CD1c-positive myeloid dendritic cell (primary cell): ENCODE results near the gene DGKZ.
"Not testable (repeated sequence)": the region's sequence is repeated elsewhere in the genome, so short reads cannot be mapped to it uniquely, and the experiment has no call there.

Experiments used
- DNase-seq: peaks from one replicate; pipeline ENCODE4 v3.0.0-alpha.2; 2016; ENCODE audit errors: extremely low spot score

Gene DGKZ, protein sequence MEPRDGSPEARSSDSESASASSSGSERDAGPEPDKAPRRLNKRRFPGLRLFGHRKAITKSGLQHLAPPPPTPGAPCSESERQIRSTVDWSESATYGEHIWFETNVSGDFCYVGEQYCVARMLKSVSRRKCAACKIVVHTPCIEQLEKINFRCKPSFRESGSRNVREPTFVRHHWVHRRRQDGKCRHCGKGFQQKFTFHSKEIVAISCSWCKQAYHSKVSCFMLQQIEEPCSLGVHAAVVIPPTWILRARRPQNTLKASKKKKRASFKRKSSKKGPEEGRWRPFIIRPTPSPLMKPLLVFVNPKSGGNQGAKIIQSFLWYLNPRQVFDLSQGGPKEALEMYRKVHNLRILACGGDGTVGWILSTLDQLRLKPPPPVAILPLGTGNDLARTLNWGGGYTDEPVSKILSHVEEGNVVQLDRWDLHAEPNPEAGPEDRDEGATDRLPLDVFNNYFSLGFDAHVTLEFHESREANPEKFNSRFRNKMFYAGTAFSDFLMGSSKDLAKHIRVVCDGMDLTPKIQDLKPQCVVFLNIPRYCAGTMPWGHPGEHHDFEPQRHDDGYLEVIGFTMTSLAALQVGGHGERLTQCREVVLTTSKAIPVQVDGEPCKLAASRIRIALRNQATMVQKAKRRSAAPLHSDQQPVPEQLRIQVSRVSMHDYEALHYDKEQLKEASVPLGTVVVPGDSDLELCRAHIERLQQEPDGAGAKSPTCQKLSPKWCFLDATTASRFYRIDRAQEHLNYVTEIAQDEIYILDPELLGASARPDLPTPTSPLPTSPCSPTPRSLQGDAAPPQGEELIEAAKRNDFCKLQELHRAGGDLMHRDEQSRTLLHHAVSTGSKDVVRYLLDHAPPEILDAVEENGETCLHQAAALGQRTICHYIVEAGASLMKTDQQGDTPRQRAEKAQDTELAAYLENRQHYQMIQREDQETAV

DNA sequence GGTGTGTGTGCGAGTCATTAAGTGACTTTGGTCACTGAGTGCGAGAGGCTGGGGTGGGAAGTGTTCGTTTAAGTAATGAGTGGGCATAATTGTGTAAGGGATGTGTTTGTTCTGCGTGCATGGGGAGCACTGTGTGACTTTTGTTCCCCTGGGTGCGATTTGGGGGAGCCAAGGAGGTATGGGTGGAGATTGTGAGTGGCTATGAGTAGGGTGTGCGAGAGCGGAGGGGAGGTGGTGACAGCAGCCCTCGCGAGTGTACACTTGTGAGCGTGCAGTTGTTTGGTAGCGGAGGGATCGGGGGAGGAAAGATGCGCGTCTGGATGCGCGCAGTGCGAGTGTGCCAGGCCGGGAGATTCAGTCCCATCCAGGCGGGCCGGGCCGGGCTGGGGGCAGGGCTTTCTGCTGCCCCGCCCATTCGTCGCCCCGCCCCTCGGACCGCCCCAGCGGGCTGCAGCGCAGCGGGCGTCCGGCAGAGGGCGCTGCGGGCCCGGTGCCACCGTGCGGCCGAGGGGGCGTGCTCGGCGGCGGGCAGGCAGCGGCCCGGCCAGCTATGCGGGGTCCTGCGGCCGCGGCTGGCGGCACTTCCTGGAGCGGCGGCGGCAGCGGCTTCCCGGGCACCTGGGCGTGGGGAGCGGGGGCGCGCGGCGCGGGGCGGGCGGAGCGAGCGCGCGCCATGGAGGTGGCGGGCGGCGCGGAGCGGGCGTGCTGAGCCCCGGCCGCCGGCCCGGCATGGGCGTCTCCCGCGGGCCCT lies at the start of gene DGKZ:
DGKZ (plus strand) TSS at position 578 of the 751 bp plus-strand sequence. CDS start 197 bp downstream, outside the sequence.
- peak; percentile 96 for DNase-seq

- DNase-seq: peak; percentile 35
These were observed 48.4 kb upstream of the DGKZ start for GRCh38 chr11:46298699-46299433.

DNA sequence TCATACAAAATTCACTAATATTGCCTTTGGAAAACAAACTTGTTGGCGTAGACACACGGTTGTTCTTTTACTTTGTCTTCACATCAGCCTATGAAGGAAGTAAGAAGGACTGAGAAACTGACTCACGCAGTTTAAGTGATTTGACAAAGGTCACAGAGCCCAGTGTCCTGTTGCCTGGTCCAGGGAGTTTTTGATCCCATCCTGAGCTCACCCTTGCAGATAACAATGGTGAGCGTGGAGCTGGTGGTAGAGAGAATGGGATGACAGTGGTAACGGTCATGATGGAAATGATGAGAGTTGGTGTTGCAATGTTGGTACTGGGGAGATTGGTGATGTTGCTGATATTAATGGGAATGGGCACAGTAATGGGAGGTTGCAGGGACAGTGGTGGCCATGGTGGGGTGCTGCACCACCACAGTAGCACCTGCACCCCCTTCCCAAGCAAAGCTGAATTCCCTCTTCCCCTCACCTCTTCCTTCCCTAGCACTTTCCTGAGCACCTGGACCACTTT lies 47.8 kb upstream of the DGKZ start:
- DNase-seq: no peak

DNA sequence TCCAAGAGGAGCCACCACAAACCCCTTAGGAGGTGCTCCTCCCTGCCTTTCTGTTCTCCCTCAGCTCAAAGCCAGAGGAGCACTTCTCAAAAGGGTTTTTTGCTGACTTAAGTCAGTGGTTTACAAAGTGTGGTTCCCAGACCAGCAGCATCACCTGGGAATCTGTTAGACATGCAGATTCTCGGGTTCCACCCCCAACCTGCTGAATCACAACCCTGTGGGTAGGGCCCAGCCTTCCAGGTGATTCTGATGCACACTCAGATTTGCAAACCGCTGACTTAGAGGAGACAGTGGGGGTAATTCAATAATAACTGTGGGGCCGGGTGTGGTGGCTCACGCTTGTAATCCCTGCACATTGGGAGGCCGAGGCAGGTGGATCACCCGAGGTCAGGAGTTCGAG lies 47.0 kb upstream of the DGKZ start:
- DNase-seq: no peak

DNA sequence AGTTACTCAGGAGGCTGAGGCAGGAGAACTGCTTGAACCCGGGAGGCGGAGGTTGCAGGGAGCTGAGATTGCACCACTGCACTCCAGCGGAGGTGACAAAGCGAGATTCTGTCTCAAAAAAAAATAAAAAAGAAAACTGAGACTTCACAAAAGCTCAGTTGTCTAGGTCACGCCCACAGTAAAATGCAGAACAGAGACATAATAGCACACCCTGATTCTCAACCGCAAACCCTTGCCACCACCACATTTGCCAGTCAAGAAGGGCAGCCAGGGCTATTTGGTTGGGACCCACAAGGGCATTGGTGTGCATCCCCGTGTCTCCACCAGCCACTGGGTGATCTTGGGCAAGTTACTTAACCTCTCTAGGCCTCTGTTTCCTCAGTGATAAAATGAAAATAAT lies 44.4 kb upstream of the DGKZ start:
- peak; percentile 80 for DNase-seq

DNA sequence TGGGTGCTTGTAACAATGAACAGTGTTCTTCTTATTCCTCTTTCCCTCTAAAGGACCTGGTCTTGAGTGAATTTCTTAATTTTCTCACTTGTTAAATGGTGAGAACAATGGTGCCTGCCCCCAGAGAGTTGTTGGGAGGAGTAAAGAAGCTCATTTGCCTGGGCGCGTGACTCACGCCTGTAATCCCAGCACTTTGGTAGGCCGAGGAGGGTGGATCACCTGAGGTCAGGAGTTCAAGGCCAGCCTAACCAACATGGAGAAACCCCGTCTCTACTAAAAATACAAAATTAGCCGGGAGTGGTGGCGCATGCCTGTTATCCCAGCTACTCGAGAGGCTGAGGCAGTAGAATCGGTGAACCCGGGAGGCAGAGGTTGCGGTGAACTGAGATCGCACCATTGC lies 43.2 kb upstream of the DGKZ start:
- DNase-seq: not testable (repeated sequence)

DNA sequence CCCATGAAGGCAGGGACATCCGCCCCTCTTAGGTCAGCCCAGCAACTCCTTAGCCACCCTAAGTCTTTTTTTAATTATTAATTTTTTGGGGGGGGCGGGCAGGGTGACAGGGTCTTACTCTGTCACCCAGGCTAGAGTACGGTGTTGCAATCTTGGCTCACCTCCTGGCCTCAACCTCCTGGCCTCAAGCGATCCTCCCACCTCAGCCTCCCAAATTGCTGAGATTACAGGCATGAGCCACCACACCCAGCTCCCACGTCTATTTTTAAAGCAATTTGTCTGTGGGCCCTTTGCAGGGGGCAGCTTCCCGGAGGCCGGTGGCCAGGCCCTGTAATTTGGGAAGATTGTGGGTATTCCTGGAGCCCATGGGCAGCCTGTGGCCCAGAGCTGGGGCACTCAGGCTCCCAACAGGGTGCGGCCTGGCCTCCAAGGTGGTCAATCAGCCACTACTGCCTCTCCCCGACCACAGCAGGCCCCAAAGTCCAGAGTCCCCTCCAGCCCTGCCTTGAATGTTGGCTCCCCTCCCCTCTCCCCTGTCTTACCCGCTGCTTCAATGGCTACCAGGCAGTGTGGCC lies 42.6 kb upstream of the DGKZ start:
- no peak for DNase-seq

DNA sequence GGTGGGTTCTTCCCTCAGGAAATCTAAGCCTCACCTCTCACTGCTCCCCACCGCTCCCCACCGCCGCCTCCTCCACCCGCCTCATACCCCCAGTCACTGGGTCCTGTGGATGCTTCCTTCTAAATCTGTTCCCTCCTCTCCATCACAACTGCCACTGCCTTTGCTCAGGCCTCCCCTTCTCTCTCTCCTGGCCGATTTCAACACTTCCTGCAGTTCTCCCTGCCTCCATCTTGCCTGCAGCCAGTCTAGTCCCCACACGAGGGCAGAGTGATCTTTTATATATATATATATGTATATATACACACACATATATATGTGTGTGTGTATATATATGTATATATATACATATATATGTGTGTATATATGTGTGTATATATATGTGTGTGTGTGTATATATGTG lies 42.0 kb upstream of the DGKZ start:
- peak; percentile 48 for DNase-seq

DNA sequence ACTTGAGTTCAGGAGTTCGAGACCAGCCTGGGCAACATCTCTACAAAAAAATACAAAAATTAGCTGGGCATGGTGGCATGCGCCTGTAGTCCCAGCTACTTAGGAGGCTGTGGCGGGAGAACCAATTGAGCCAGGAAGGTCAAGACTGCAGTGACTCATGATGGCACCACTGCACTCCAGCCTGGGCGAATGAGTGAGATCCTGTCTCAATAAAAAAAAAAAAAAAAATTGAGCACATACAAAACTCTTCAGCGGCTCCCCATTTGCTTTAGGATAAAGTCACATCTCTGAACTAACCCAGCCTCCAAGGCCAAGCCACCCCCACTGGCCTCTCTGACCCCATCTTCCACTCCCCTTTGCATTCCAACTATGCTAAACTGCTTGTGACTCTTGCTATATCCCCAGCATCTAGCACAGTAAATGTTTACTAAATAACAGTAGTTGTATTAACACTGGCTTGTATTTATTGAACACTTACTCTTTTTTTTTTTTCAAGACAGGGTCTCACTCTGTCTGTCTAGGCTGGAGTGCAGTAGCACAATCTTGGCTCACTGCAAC lies 40.9 kb upstream of the DGKZ start:
- DNase-seq: no peak

- no peak for DNase-seq
These were observed 39.9 kb upstream of the DGKZ start for GRCh38 chr11:46307369-46307768.

DNA sequence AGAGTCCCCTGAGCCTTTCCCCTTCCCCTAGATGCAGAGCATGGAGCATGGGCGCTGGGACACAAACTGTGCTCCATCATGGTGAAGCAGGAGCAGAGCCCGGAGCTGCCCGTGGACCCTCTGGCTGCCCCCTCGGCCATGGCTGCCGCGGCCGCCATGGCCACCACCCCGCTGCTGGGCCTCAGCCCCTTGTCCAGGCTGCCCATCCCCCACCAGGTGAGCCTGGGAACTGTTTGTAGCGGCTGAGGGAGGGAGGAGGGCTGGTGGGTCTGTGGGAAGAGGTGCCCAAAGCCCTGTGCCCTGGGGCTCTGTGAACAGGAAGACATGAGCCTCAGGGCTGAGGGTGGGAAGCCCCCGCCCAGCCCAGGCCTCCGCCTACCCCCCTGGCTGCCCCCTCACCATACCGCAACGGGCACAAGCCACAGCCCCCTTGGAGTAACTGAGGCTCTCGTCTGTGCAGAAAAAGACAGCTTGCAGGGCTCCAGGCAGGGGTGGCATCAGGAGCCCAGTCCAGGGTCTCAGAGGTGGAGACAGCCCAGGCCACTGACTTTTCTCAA lies 39.4 kb upstream of the DGKZ start:
- no peak for DNase-seq

- DNase-seq: peak; percentile 69
These were observed 38.4 kb upstream of the DGKZ start for GRCh38 chr11:46308631-46309419.

DNA sequence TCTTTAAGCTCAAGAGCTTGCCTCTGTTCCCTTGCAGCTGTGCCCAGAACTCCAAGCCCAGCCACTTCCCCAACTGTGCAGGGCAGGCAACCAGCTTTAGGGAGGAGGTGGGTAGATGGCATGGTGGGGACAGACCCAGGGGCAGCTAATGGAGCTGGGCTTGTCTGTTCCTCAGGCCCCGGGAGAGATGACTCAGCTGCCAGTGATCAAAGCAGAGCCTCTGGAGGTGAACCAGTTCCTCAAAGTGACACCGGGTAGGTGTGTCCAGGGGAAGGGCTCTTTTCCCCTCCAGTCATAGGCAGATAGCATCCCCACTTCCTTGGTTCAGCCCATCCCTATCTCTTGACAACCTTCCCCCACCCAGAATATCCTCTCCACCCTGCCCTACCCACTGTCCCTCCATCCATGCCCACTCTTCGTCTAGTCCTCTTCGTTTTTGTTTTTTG lies 37.4 kb upstream of the DGKZ start:
- peak; percentile 77 for DNase-seq

- peak; percentile 83 for DNase-seq
These were observed 32.1 kb upstream of the DGKZ start for GRCh38 chr11:46315033-46315738.

- no peak for DNase-seq
These were observed 31.3 kb upstream of the DGKZ start for GRCh38 chr11:46315783-46316563.

DNA sequence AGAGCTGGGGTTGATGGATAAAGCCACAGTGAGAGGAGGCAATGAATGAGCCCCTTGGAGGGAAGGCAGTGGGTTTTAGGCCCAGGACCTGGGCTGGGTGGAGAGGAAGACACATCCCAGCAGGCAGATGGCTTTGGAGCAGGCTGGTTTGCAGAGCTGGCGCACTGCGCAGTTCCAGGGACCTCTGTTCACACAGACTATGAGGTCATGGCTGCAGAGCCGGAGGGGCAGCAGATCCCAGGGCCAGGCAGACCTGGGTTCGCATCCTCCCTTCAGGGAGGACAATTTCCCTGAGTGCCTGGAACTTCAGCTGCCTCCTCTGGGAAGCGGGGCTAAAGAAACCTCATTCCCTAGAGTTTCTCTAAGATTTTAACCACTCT lies 28.2 kb upstream of the DGKZ start:
- no peak for DNase-seq

DNA sequence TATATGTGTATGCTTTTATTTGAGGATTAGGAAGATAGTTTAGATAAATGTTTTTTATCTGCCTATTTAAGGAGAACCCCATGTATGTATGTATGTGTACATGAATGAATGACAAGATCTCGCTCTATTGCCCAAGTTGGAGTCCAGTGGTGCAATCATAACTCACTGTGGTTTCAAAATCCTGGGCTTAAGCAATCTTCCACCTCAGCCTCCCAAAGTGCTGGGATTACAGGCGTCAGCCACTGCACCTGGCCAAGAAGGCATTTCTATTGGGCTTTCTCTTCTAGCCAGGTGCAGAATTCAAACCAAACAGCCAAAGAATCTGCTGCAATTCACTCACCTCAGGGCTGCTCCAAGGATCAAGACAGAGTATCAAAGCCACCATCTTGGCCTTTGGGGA lies 25.5 kb upstream of the DGKZ start:
- peak; percentile 56 for DNase-seq

- DNase-seq: no peak
These were observed 24.5 kb upstream of the DGKZ start for GRCh38 chr11:46322759-46323158.
